ENCODE results near the gene CYP2J2. TPM values are rescaled to one million over a fixed set of nuclear protein-coding genes. Genes with fewer than 3 reads are reported as not detected.

CYP2J2 gene
- polyA plus RNA-seq, 2 of the 4 experiments (the other 2 are of a cell fraction), result 0.09 to 0.13 TPM

- ATAC-seq, result no peak
- no peak overlapping the region for H3K27ac ChIP-seq
These were observed 17.9 kb downstream of the CYP2J2 start for GRCh38 chr1:59908682-59909081.

GRCh38 chr1:59908084-59908483 is 18.5 kb downstream of the CYP2J2 start:
- no peaks in the 10 kb centered on the region for H3K4me1 ChIP-seq
- POLR2A ChIA-PET, result no interaction called here
- no peak for FAIRE-seq

More at GRCh38 chr1:59908682-59909081, 17.9 kb downstream of the CYP2J2 start:
- no peak for DNase-seq (ENCODE audit: low read depth in 1 of 2, low spot score in 1 of 2)
- Histone ChIP-seq H3K4me1 (no peaks in the 10 kb centered on the region), H3K9me3 (no peaks in the 10 kb centered on the region), H3K4me2 (no peak overlapping the region), H3K4me3 (no peak overlapping the region)
- no peak for TF ChIP-seq USF2 (IDR thresholded peaks at IDR 0.05)
- no peak for TF ChIP-seq MAX (IDR thresholded peaks at IDR 0.05)
- TF ChIP-seq PBX3 (IDR thresholded peaks at IDR 0.05), result no peak
- no peak for TF ChIP-seq BCL3 (IDR thresholded peaks at IDR 0.05)
- ChIA-PET POLR2A (no interaction called here), CTCF (interaction anchor here (1.7 kb wide), 1 partner anchor 39 kb away, joined by 4 read pairs; no protein-coding TSS in a partner anchor)
- FAIRE-seq, result no peak
- 82% methylated on average over 2 of the region's 2 CpGs for WGBS (ENCODE audit: missing lambda C conversion rate)

GRCh38 chr1:59906931-59907330 is 19.6 kb downstream of the CYP2J2 start:
- Histone ChIP-seq H3K27ac (no peak overlapping the region), H3K9me3 (no peaks in the 10 kb centered on the region), H3K4me2 (no peak overlapping the region), H3K4me1 (no peaks in the 10 kb centered on the region), H3K4me3 (no peak overlapping the region)
- ATAC-seq, result no peak
- CTCF ChIA-PET, result no interaction called here
- no peak for FAIRE-seq
- WGBS (ENCODE audit: missing lambda C conversion rate), result 10% methylated on average over 2 of the region's 2 CpGs
- TF ChIP-seq FOXS1 (CRISPR knock-in tag; IDR thresholded peaks at IDR 0.05) (no peak), HOXB13 (CRISPR knock-in tag; IDR thresholded peaks at IDR 0.05; ENCODE audit: low read depth) (no peak)
- no peak for DNase-seq (ENCODE audit: low read depth in 1 of 2, low spot score in 1 of 2)
- POLR2A ChIA-PET, result no interaction called here

More at GRCh38 chr1:59908084-59908483, 18.5 kb downstream of the CYP2J2 start:
- Histone ChIP-seq H3K27ac (no peak overlapping the region), H3K4me3 (no peak overlapping the region), H3K4me2 (no peak overlapping the region), H3K9me3 (no peaks in the 10 kb centered on the region)
- TF ChIP-seq KDM5A (IDR thresholded peaks at IDR 0.05) (no peak), MYC (IDR thresholded peaks at IDR 0.05; ENCODE audit: borderline replicate concordance, low read length) (no peak), NFE2L2 (conservative IDR thresholded peaks at IDR 0.05; ENCODE audit: low read length) (no peak), HMGXB4 (CRISPR knock-in tag; IDR thresholded peaks at IDR 0.05; ENCODE audit: borderline replicate concordance) (no peak), MAZ (IDR thresholded peaks at IDR 0.05; ENCODE audit: borderline replicate concordance, low read depth, low read length) (no peak), CHD2 (IDR thresholded peaks at IDR 0.05; ENCODE audit: low read length, partially characterized antibody) (no peak), SMC3 (IDR thresholded peaks at IDR 0.05) (no peak), BHLHE40 (IDR thresholded peaks at IDR 0.05; ENCODE audit: low read depth, low read length) (no peak), ZNF302 (CRISPR knock-in tag; IDR thresholded peaks at IDR 0.05) (no peak), NR3C1 (IDR thresholded peaks at IDR 0.05) (no peak), HOXB5 (CRISPR knock-in tag; IDR thresholded peaks at IDR 0.05) (no peak), POLR2A (IDR thresholded peaks at IDR 0.05; ENCODE audit: low read length) (no peak), HOXB13 (CRISPR knock-in tag; IDR thresholded peaks at IDR 0.05; ENCODE audit: low read depth) (no peak), HOXA7 (CRISPR knock-in tag; IDR thresholded peaks at IDR 0.05) (no peak), TP53 (CRISPR knock-in tag; IDR thresholded peaks at IDR 0.05) (no peak), TFCP2L1 (CRISPR knock-in tag; IDR thresholded peaks at IDR 0.05) (no peak), EHMT2 (IDR thresholded peaks at IDR 0.05; ENCODE audit: low read depth) (no peak)
- no peak for ATAC-seq
- DNase-seq (ENCODE audit: low read depth in 1 of 2, low spot score in 1 of 2), result no peak
- 4% methylated on average over 2 of the region's 2 CpGs for WGBS (ENCODE audit: missing lambda C conversion rate)
- CTCF ChIA-PET, result no interaction called here
